Measurements from ENCODE around the gene PLCB1.
"Not testable (repeated sequence)": the region's sequence is repeated elsewhere in the genome, so short reads cannot be mapped to it uniquely, and the experiment has no call there.

The PLCB1 gene

DNA sequence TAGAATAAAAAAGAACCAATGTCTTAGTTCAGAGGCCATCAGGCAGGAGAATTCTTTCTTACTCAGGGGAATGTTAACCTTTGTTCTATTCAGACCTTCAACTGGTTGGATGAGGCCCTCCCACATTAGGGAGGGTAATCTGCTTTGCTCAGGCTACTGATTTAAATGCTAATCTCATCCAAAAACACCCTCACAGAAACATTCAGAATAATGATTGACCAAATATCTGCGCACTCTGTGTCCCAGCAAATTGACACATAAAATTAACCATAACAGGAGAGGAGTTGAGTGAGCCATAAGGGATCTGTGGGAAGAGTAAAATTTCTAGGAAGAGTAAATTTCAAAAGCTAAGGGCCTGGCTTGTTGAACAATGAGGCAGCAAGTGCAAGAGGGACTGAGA is 702.8 kb downstream of the PLCB1 start:
- H3K4me3 ChIP-seq (ENCODE audit: control insufficient read depth, low read depth, low read length) = no peak overlapping the region
- TF ChIP-seq, protein P1, sequence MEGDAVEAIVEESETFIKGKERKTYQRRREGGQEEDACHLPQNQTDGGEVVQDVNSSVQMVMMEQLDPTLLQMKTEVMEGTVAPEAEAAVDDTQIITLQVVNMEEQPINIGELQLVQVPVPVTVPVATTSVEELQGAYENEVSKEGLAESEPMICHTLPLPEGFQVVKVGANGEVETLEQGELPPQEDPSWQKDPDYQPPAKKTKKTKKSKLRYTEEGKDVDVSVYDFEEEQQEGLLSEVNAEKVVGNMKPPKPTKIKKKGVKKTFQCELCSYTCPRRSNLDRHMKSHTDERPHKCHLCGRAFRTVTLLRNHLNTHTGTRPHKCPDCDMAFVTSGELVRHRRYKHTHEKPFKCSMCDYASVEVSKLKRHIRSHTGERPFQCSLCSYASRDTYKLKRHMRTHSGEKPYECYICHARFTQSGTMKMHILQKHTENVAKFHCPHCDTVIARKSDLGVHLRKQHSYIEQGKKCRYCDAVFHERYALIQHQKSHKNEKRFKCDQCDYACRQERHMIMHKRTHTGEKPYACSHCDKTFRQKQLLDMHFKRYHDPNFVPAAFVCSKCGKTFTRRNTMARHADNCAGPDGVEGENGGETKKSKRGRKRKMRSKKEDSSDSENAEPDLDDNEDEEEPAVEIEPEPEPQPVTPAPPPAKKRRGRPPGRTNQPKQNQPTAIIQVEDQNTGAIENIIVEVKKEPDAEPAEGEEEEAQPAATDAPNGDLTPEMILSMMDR (conservative IDR thresholded peaks at IDR 0.05; ENCODE audit: control insufficient read depth, insufficient read depth, low read depth, low read length) = no peak
- DNase-seq (ENCODE audit: low read depth) = no peak

DNA sequence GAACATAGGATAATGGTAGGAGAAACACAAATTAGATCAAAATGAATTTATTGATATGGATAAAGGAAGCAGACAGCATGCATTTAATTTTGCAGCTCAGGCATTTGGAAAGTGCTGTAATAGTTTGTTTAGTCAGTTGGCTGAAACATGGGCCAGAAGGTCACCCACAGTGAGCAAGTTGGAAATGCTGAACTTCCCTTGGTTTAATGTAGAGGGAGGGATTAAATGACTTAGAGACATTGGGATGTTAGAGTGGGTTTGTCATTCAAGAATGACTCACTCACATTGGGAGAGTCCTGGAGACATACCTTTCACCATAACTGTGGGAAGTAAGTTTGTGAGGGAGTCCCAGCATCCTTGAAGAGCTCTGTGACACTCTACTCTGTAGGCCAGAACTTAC is 705.3 kb downstream of the PLCB1 start:
- no peak overlapping the region for H3K4me3 ChIP-seq (ENCODE audit: control insufficient read depth, low read depth, low read length)
- peak; percentile 91 for DNase-seq (ENCODE audit: low read depth)
- TF ChIP-seq, protein P1 (conservative IDR thresholded peaks at IDR 0.05; ENCODE audit: control insufficient read depth, insufficient read depth, low read depth, low read length) = no peak

DNA sequence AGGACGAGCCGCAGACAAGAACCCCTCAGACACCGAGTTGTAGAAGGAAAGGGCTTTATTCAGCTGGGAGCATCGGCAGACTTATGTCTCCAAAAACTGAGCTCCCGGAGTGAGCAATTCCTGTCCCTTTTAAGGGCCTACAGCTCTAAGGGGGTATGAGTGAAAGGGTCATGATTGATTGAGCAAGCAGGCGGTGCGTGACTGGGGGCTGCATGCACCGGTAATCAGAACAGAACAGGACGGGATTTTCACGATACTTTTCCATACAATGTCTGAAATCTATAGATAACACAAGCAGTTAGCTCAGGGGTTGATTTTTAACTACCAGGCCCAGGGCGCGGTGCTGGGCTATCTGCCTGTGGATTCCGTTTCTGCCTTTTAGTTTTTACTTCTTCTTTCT is 710.5 kb downstream of the PLCB1 start:
- no peak overlapping the region for H3K4me3 ChIP-seq (ENCODE audit: control insufficient read depth, low read depth, low read length)
- TF ChIP-seq, protein P1 (conservative IDR thresholded peaks at IDR 0.05; ENCODE audit: control insufficient read depth, insufficient read depth, low read depth, low read length) = no peak
- DNase-seq (ENCODE audit: low read depth) = no peak

DNA sequence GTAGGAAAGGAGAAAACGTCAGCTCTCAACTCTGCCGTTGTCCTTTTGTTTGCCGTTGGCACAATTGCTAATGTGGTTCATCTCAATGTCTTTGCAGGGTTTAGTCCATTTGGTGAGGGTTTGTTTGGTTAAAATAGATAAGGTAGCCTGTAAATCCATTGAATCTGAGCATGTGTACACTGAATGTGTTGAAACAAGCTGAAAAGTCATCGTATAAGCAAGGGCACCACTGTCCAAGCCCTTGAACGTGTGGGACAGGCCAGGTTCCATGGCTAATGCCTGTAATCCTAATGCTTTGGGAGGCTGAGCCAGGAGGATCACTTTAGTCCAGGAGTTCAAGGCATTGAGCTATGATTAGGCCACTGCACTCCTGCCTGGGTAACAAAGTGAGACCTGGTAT is 712.1 kb downstream of the PLCB1 start:
- no peak for DNase-seq (ENCODE audit: low read depth)
- H3K4me3 ChIP-seq (ENCODE audit: control insufficient read depth, low read depth, low read length) = no peak overlapping the region
- TF ChIP-seq, protein P1 (conservative IDR thresholded peaks at IDR 0.05; ENCODE audit: control insufficient read depth, insufficient read depth, low read depth, low read length) = no peak

DNA sequence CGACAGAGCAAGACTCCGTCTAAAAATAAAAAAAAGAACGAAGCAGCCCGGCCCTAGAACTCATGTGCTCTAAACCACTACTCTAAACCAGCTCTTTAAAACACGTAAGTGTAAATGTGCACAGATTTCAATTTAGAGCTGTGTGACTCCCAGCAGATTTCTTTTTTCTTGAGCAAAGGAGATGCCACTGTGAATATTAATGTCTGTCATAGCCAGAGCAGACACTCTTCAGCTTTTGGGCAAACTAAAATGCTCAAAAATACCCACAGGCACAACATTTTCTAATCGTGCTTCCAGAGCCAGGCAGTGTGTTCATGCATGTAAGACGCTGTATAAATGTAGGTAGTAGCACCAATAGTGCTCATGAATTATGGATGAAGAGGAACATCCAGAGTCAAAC is 717.9 kb downstream of the PLCB1 start:
- TF ChIP-seq, protein P1 (conservative IDR thresholded peaks at IDR 0.05; ENCODE audit: control insufficient read depth, insufficient read depth, low read depth, low read length) = no peak
- no peak for DNase-seq (ENCODE audit: low read depth)
- no peak overlapping the region for H3K4me3 ChIP-seq (ENCODE audit: control insufficient read depth, low read depth, low read length)

- no peak overlapping the region for H3K4me3 ChIP-seq (ENCODE audit: control insufficient read depth, low read depth, low read length)
- TF ChIP-seq, protein P1 (conservative IDR thresholded peaks at IDR 0.05; ENCODE audit: control insufficient read depth, insufficient read depth, low read depth, low read length) = no peak
- DNase-seq (ENCODE audit: low read depth) = no peak
These were observed 719.4 kb downstream of the PLCB1 start for GRCh38 chr20:8851446-8851845.

DNA sequence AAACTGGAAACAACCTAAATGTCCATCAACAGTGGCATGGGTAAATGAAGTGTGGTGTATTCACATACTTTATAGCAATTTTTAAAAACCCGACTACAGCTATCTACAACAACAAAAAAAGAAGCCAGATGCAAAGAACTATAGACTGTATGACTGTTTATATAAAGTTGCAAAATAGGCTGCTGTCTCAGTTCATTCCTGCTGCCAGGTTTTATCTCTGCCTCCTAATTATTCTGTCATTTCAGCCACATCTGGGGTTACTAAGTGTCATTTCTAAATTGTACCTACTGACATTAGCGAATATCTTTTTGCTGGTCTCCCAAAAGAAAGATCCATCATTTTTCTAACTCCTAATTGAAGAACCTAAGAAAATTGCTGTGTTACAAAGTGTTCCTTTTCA is 719.9 kb downstream of the PLCB1 start:
- not testable (repeated sequence) for DNase-seq (ENCODE audit: low read depth); H3K4me3 ChIP-seq (ENCODE audit: control insufficient read depth, low read depth, low read length)

DNA sequence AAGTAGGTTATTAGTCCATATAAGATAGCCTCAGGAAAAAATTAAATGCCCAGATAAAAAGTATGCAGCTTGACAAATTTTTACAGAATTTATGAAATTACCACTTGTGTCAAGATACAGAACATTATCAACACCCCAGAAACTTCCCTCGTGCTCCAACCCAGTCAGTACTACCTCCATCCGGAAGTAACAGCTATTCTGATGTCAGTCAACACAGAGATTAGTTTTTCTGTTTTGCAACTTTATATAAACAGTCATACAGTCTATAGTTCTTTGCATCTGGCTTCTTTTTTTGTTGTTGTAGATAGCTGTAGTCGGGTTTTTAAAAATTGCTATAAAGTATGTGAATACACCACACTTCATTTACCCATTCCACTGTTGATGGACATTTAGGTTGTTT is 721.1 kb downstream of the PLCB1 start:
- not testable (repeated sequence) for H3K4me3 ChIP-seq (ENCODE audit: control insufficient read depth, low read depth, low read length); DNase-seq (ENCODE audit: low read depth)

All from fibroblast of mammary gland (primary cell).